SH-SY5Y (cell line): ENCODE measurements around the gene DLG4.

Source experiments
- GATA2 ChIP-seq: IDR thresholded peaks from 2 replicates; pipeline ENCODE4 v1.6.1; 2011; ENCODE audit warnings: mild to moderate bottlenecking, low read depth, low read length
- GATA3 ChIP-seq: IDR thresholded peaks from 2 replicates; pipeline ENCODE4 v1.6.1; 2011; ENCODE audit warnings: low read depth, mild to moderate bottlenecking, low read length, moderate library complexity

- TF ChIP-seq GATA2 = no peak
- TF ChIP-seq GATA3 = no peak
Observed at GRCh38 chr17:7260651-7261378, 41.2 kb upstream of the DLG4 start.
